CD14-positive monocyte (primary cell): ENCODE results near the gene BTK. TPM values are rescaled to one million over a fixed set of nuclear protein-coding genes. Genes with fewer than 3 reads are reported as not detected.

Source experiments
- DNase-seq, 3 donors: peaks; one replicate each; pipeline ENCODE4 v3.0.0-alpha.2; 2011 to 2022
- H2AFZ ChIP-seq: 2 replicates; pipeline ENCODE4 v1.6.0; 2012; ENCODE audit warnings: mild to moderate bottlenecking, low read depth, low read length, inconsistent platforms; ENCODE audit not compliant: insufficient read depth, poor library complexity, severe bottlenecking
- H3K27ac ChIP-seq, 2 donors: 1 replicate in 1 of 2; 2 replicates in 1 of 2; pipeline ENCODE4 v1.5.1; 2012 to 2013; ENCODE audit warnings: low read length in 2 of 2, control low read depth in 1 of 2, inconsistent platforms in 1 of 2, low read depth in 1 of 2, mild to moderate bottlenecking in 1 of 2
- H3K27me3 ChIP-seq, 2 donors: one replicate each; pipeline versions ENCODE4 v1.6.0 to v1.6.1; 2011 to 2013; ENCODE audit warnings: low read length in 2 of 2; ENCODE audit not compliant: control insufficient read depth in 2 of 2, insufficient read depth in 2 of 2
- H3K36me3 ChIP-seq, 2 donors: replicated peaks in 1 of 2; 1 replicate in 1 of 2; 2 replicates in 1 of 2; pipeline versions ENCODE4 v1.5.1 to v1.6.1; 2012 to 2013; ENCODE audit warnings: low read length in 2 of 2, control low read depth in 1 of 2, inconsistent platforms in 1 of 2, mild to moderate bottlenecking in 1 of 2; ENCODE audit not compliant: insufficient read depth in 2 of 2, control insufficient read depth in 1 of 2
- H3K4me1 ChIP-seq, 2 donors: 1 replicate in 1 of 2; 2 replicates in 1 of 2; pipeline versions ENCODE4 v1.5.1 to v1.6.1; 2012 to 2013; ENCODE audit warnings: low read length in 2 of 2, control low read depth in 1 of 2, inconsistent platforms in 1 of 2, mild to moderate bottlenecking in 1 of 2, moderate library complexity in 1 of 2; ENCODE audit not compliant: insufficient read depth in 2 of 2, control insufficient read depth in 1 of 2
- H3K4me2 ChIP-seq: replicated peaks from 2 replicates; pipeline ENCODE3; 2012; ENCODE audit warnings: low read length, moderate library complexity, mild to moderate bottlenecking; ENCODE audit not compliant: poor library complexity, severe bottlenecking; ENCODE audit errors: extremely low read depth
- H3K4me3 ChIP-seq, 3 experiments: fragments of 200-600 bp in 1 of 3; sonication (generic) in 1 of 3; replicated peaks in 1 of 3; 1 replicate in 2 of 3; 2 replicates in 1 of 3; pipeline ENCODE4 v1.5.1; 2011 to 2013; ENCODE audit warnings: low read length in 3 of 3, mild to moderate bottlenecking in 3 of 3, control low read depth in 2 of 3, low read depth in 2 of 3, inconsistent platforms in 1 of 3, moderate library complexity in 1 of 3
- H3K79me2 ChIP-seq: 2 replicates; pipeline ENCODE4 v1.6.0; 2012; ENCODE audit warnings: mild to moderate bottlenecking, control low read depth, inconsistent platforms, low read length, moderate library complexity; ENCODE audit not compliant: insufficient read depth
- H3K9ac ChIP-seq: 2 replicates; pipeline ENCODE4 v1.6.0; 2017; ENCODE audit warnings: low read length, mild to moderate bottlenecking; ENCODE audit not compliant: insufficient read depth, poor library complexity, severe bottlenecking
- H3K9me3 ChIP-seq, 2 donors: replicated peaks in 1 of 2; 1 replicate in 1 of 2; 2 replicates in 1 of 2; pipeline versions ENCODE4 v1.5.1 to v1.6.1; 2012 to 2013; ENCODE audit warnings: low read length in 2 of 2, control low read depth in 1 of 2; ENCODE audit not compliant: control insufficient read depth in 1 of 2, insufficient read depth in 1 of 2
- H4K20me1 ChIP-seq: 2 replicates; pipeline ENCODE4 v1.6.0; 2012; ENCODE audit warnings: mild to moderate bottlenecking, low read length, control low read depth, moderate library complexity; ENCODE audit not compliant: insufficient read depth
- H3K27ac Mint-ChIP-seq, 7 donors: one replicate each; pipeline ENCODE4 v1.8.0; 2020; ENCODE audit warnings: mild to moderate bottlenecking in 7 of 7, mixed read lengths in 7 of 7, moderate library complexity in 6 of 7, inconsistent platforms in 2 of 7
- H3K27me3 Mint-ChIP-seq, 3 donors: one replicate each; pipeline ENCODE4 v1.8.0; 2021 to 2022; ENCODE audit warnings: low read depth in 3 of 3, mild to moderate bottlenecking in 3 of 3, mixed read lengths in 3 of 3, moderate library complexity in 3 of 3, inconsistent platforms in 1 of 3
- H3K36me3 Mint-ChIP-seq, 2 donors: one replicate each; pipeline ENCODE4 v1.8.0; 2020; ENCODE audit warnings: mixed read lengths in 2 of 2, inconsistent platforms in 1 of 2, mild to moderate bottlenecking in 1 of 2
- H3K4me1 Mint-ChIP-seq: one replicate; pipeline ENCODE4 v1.8.0; 2020; ENCODE audit warnings: mild to moderate bottlenecking, mixed read lengths
- H3K4me3 Mint-ChIP-seq, 2 donors: one replicate each; pipeline ENCODE4 v1.8.0; 2020; ENCODE audit warnings: mild to moderate bottlenecking in 2 of 2, mixed read lengths in 2 of 2, moderate library complexity in 1 of 2
- H3K9me3 Mint-ChIP-seq, 7 donors: one replicate each; pipeline ENCODE4 v1.8.0; 2020 to 2022; ENCODE audit warnings: mixed read lengths in 7 of 7, mild to moderate bottlenecking in 6 of 7, moderate library complexity in 6 of 7, inconsistent platforms in 2 of 7
- WGBS: methylation state at CpG from one replicate; pipeline ENCODE4 v1.1.5; 2013; ENCODE audit warnings: missing lambda C conversion rate; ENCODE audit not compliant: insufficient coverage; 5-methylcytosine and 5-hydroxymethylcytosine counted together
- intact Hi-C, 2 donors: fragments of 100-400 bp; cut with micrococcal nuclease; formaldehyde crosslinking; loops; one replicate each; pipeline versions ENCODE4 v1.15.0 to v1.15.1; 2023
- polyA plus RNA-seq, 3 donors: library from polyadenylated mRNA; depleted of rRNA in 1 of 3; unstranded in 2 of 3; stranded (reverse) in 1 of 3; fragments of 300-500 nt in 2 of 3; fragments of >200 nt in 1 of 3; fragmentation: Illumina TruSeq in 2 of 3; gene quantifications; 1 replicate in 2 of 3; 2 replicates in 1 of 3; pipeline ENCODE4 v1.2.3, GENCODE V29; 2012 to 2021
- TF ChIP-seq, protein P1 (sequence below): fragments of 200-600 bp; IDR thresholded peaks from one replicate; pipeline ENCODE4 v1.8.0; 2022; ENCODE audit warnings: antibody characterized with exemption, mild to moderate bottlenecking

The BTK gene
- polyA plus RNA-seq, 3 donors: 74.1 to 92.9 (median 82.9) TPM

DNA sequence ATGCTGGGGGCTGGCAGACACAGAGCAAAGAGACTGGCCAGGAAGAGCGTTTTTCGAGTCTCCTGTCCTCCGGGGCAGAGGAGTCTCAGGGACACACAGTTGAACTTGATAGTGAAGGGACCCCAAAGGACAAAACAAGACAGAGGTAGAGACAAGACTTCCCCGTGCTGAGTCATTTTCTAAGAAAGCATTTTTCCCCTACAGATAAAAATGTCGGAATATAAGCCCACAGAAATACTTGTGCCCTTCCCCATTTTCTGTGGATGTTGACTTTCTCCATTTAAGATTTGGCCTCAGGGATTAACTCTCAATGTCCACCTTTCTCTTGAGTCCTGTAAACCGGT lies 523 bp upstream of the BTK start:
- peak overlapping the region; percentile 91 to 98 (median 94) for H3K27ac Mint-ChIP-seq
- Histone ChIP-seq H3K36me3 (no peaks in the 10 kb centered on the region), H3K9ac (peak overlapping the region; percentile 65), H4K20me1 (peaks cover 5% of the 10 kb centered on the region), H3K79me2 (peaks cover 50% of the 10 kb centered on the region), H3K4me2 (peak overlapping the region; percentile 74), H3K4me1 (peaks cover 43 to 54% of the 10 kb centered on the region in 2 donors), H2AFZ (peak overlapping the region; percentile 80), H3K27me3 (no peaks in the 10 kb centered on the region), H3K27ac (peak overlapping the region; percentile 74 to 87), H3K4me3 (peak overlapping the region; percentile 1 to 88 (median 82)), H3K9me3 (no peaks in the 10 kb centered on the region)
- peak overlapping the region; percentile 86 to 98 for H3K4me3 Mint-ChIP-seq
- peaks cover 0 to 3% (median 0%) of the 10 kb centered on the region in 3 donors for H3K27me3 Mint-ChIP-seq
- peaks cover 0 to 9% (median 0%) of the 10 kb centered on the region in 7 donors for H3K9me3 Mint-ChIP-seq
- no peaks in the 10 kb centered on the region for H3K36me3 Mint-ChIP-seq
- WGBS: no CpG with 5 or more reads among the region's 6 CpGs
- intact Hi-C loops: no loop called here
- TF ChIP-seq, protein P1, sequence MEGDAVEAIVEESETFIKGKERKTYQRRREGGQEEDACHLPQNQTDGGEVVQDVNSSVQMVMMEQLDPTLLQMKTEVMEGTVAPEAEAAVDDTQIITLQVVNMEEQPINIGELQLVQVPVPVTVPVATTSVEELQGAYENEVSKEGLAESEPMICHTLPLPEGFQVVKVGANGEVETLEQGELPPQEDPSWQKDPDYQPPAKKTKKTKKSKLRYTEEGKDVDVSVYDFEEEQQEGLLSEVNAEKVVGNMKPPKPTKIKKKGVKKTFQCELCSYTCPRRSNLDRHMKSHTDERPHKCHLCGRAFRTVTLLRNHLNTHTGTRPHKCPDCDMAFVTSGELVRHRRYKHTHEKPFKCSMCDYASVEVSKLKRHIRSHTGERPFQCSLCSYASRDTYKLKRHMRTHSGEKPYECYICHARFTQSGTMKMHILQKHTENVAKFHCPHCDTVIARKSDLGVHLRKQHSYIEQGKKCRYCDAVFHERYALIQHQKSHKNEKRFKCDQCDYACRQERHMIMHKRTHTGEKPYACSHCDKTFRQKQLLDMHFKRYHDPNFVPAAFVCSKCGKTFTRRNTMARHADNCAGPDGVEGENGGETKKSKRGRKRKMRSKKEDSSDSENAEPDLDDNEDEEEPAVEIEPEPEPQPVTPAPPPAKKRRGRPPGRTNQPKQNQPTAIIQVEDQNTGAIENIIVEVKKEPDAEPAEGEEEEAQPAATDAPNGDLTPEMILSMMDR: no peak
- peaks cover 35% of the 10 kb centered on the region for H3K4me1 Mint-ChIP-seq
- no peak for DNase-seq

DNA sequence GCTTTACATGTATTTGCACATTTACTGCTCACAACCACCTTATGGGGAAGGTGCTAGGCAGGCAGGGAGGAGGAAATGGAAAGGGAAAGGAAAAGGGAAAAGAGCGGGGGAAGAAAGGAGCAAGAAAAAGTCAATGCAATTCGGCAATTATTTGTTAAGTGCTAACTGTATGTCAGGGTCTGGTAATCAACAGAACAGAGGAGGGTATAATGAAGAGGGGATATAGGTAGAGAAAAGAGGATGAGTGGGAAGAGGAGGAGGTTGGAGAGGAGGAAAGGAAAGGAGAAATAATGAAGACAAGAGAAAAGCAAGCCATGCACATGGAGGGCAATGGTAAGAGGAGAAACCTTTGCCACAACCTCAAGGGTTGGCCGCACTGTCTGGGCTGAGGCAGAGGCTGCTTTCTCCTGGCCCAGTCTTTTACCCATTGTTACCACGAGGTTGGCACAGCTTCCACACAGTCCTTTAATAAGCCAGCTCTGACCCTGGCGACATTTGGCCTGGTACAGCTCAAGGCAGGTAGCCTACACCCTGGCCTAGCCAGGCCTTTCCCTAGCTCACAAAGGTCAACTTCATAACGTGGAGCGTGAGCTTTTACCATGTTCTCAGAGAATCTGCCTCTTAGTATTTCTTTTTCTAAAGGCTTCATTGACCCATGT lies 836 bp downstream of the BTK start:
- peak overlapping the region; percentile 74 to 87 for H3K27ac ChIP-seq
- H3K4me2 ChIP-seq: peak overlapping the region; percentile 74
- peak overlapping the region; percentile 92 to 98 (median 95) for H3K27ac Mint-ChIP-seq
- intact Hi-C loops: no loop called here
- peaks cover 35% of the 10 kb centered on the region for H3K4me1 Mint-ChIP-seq
- no peaks in the 10 kb centered on the region for H3K36me3 Mint-ChIP-seq
- peak overlapping the region; percentile 65 for H3K9ac ChIP-seq
- peaks cover 37 to 47% of the 10 kb centered on the region in 2 donors for H3K4me1 ChIP-seq
- no peak for DNase-seq
- peak overlapping the region; percentile 80 for H2AFZ ChIP-seq
- no peaks in the 10 kb centered on the region for H3K36me3 ChIP-seq
- H3K4me3 Mint-ChIP-seq: peak overlapping the region; percentile 86 to 98
- H3K9me3 Mint-ChIP-seq: no peaks in the 10 kb centered on the region
- peaks cover 5% of the 10 kb centered on the region for H4K20me1 ChIP-seq
- WGBS: 42% methylated on average over 2 of the region's 7 CpGs
- no peaks in the 10 kb centered on the region for H3K9me3 ChIP-seq
- TF ChIP-seq, protein P1: no peak
- H3K27me3 ChIP-seq: no peaks in the 10 kb centered on the region
- no peaks in the 10 kb centered on the region for H3K27me3 Mint-ChIP-seq
- peaks cover 54% of the 10 kb centered on the region for H3K79me2 ChIP-seq
- peak overlapping the region; percentile 66 to 88 (median 82) for H3K4me3 ChIP-seq
